ENCODE data around the gene CHST13.
A peak's percentile ranks its signal among the peaks of the same experiment; 100 is the strongest.

CHST13 gene

DNA sequence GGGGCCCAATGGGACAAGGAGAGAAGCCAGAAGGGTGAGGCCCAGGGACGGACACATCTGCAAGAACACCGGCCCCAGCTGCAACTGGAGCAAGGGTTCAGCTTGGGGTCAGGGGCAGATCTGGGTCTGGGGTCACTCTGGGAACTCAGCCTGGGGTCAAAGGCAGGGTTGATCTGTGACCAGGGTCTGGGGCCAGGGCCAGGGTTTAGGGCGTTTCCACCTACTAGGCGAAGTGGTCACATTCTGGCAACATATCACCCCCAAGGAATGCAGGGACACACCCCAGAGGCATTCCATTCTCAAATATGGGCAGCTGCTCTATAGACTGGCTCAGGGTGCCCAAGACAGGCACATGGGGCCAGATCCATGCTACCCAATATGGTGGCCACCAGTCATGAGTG is 15.4 kb upstream of the CHST13 start:
- peak; percentile 90 for DNase-seq (ENCODE audit: low spot score)
- FAIRE-seq, result peak; percentile 50

GRCh38 chr3:126509597-126510307 is 14.2 kb upstream of the CHST13 start:
- FAIRE-seq, result peak; percentile 84
- DNase-seq (ENCODE audit: low spot score), result no peak

- DNase-seq (ENCODE audit: low spot score), result no peak
- peak; percentile 79 for FAIRE-seq
Measured at GRCh38 chr3:126510308-126510910, 13.5 kb upstream of the CHST13 start.

GRCh38 chr3:126511291-126511690 is 12.7 kb upstream of the CHST13 start:
- no peak for DNase-seq (ENCODE audit: low spot score)
- peak; percentile 20 for FAIRE-seq

- FAIRE-seq (peak; percentile 61), DNase-seq (ENCODE audit: low spot score) (no peak)
Measured at GRCh38 chr3:126512026-126512425, 11.9 kb upstream of the CHST13 start.

GRCh38 chr3:126512916-126513650 is 10.9 kb upstream of the CHST13 start:
- FAIRE-seq, result peak; percentile 86
- no peak for DNase-seq (ENCODE audit: low spot score)

DNA sequence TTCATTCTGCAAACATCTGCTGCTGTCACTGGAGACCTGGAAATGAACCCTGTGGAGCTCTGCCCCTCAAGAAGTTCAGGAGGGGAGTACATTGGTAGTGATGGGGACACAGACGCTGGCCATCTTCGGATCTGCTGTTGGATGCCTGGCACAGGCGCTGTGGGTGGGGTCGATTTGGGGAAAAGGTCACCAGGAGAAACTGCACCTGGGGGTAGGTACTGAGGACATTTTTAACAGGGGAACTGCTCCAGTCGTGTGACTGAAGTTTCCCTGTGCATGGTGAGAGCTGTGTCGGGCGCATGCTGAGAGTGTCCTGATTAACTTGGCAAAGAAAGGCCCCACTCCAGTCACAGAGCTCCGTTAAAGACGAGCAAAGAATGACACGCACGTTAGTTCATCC is 9.8 kb upstream of the CHST13 start:
- FAIRE-seq (no peak), DNase-seq (ENCODE audit: low spot score) (no peak)

- FAIRE-seq (peak; percentile 95), DNase-seq (ENCODE audit: low spot score) (no peak)
Measured at GRCh38 chr3:126515066-126515706, 8.8 kb upstream of the CHST13 start.

DNA sequence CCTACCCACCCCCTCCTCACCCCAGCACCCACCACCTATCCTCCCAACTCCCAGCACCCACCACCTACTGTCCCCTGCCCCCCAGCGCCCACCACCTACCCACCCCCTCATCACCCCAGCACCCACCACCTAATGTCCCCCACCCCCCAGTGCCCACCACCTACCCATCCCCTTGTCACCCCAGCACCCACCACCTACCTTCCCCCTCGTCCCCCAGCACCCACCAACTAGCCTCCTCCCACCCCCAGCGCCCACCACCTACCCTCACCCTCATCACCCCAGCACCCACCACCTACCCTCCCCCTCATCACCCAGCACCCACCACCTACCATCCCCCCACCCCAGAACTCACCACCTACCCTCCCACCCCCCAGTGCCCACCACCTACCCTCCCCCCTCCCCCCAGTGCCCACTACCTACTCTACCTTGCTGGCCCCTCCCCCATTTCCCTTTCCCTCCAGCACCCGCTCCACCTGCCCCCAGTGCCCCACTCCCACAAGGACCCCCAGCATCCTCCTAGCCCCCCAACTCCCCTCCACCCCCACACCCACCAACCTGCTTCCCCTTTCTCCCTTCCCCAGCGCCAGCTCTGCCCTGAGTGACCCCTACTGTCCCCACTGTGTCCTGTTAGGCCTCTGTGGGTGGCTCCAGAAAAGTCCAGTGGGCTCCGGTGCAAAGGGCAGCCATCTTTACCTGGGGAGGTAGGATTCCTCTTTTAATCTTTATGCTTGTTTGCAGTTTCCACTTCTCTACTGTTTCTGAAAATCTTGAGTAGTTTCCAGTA is 7.6 kb upstream of the CHST13 start:
- peak; percentile 58 for FAIRE-seq

DNA sequence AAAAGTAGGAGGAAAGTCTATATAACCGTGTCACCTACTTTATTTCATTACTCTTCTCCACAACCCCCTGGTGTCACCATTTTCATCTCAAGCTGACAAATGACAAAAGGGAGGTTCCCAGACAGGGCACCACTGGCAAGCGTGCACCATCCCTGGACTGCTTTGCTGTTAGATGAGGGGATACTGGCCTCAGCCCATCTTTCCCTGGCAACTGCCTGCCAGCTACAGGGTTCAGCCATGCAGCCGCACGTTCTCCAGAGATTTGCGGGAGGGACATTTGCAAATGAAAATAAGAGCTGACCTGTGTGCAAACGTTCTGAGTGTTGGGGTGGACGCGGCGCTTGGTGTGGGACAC is 7.0 kb upstream of the CHST13 start:
- DNase-seq (ENCODE audit: low spot score) (no peak), FAIRE-seq (no peak)

More for the DNA sequence above, 7.6 kb upstream of the CHST13 start:
- DNase-seq (ENCODE audit: low spot score), result no peak

DNA sequence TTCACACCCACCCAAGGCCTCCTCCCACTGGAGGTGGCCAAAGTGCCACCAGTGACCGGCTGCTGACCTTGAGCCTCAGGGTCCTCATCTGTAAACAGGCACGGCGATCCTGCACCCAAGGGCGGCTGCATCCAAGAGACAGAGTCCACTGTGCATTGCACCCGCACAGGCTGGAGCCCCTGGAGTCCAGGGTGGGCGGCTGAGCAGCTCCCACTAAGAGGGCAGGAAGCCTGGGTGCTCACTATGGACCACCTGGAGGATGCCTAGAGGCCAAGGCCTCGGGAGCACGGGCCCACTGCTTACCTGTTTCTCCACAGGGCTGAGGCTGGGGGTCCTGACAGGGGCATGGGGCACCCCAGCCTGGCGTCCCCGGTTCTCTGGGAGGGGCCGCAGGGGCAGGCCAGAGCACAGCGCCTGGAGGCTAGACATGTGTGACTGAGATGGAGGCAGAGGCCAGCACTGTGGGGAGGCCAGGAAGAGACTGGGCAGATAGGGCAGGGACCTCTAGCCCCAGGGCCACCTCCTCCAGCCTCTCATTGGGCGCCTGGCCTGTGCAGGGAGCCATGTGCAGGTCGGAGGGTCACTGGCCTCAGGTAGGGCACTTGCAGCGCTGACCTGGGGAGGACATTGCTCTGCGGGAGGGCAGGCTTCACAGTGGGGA is 6.5 kb upstream of the CHST13 start, which contains the start of gene UROC1:
UROC1 (minus strand) TSS at position 483 of the 661 bp plus-strand sequence; CDS start at position 429, 54 bp downstream.
- DNase-seq (ENCODE audit: low spot score) (no peak), FAIRE-seq (no peak)

DNA sequence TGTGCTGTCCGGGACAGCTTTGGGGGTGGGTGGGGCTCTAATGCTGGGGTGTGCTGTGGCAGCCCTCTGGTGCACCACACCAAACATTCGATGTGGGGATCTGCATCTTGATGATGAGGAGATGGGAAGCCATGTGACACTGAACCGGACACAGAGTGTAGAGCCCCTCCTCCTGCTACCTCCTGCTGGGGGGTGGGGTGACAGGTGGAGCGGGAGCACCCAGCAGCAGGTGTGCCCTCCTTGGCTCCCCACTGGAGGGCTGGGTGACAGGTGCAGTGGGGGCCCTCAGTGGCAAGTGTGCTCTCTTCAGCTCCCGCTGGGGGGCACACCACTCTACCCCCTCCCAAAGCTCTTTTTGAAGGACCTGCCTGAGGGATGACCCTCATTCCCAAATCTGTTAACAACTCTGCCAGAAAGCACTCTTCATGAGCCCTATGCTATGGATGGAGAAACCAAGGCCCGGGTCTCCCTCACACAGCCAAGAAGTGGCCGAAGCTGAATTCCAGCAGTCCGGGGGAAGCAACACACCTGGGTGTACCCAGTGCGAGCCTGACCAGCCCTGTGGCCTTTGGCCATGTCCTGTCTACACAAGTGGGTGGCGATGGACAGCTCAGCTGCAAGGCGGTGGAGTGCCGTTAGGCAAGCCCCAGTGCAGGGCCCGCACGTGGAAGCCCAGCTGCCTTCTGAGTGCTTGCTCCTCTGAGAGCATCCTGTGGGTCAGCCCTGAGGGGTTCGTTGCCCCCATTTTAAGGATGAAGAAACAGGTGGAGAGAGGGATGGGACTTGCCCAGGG is 5.8 kb upstream of the CHST13 start:
- no peak for FAIRE-seq

DNA sequence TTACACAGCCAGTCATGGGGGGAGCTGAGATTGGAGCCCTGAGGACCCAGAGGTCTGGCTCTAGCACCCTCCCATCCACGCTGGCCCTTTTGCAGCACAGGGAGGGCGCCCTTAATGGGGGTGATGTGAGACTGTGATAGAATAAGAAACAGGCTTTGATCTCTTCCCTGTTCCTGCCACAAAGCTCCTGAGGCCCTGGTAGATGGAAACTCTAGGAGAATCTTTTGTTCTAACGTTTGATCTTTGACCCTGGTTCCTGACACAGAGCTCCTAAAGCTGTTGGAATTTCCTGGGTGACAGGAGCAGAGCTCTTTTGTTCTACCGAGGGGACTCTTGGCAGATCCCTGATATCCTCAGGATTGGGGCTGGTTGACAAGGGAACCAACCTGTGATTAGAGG is 5.2 kb upstream of the CHST13 start:
- DNase-seq (ENCODE audit: low spot score), result no peak
- no peak for FAIRE-seq

More for the DNA sequence above, 5.8 kb upstream of the CHST13 start:
- DNase-seq (ENCODE audit: low spot score), result no peak

DNA sequence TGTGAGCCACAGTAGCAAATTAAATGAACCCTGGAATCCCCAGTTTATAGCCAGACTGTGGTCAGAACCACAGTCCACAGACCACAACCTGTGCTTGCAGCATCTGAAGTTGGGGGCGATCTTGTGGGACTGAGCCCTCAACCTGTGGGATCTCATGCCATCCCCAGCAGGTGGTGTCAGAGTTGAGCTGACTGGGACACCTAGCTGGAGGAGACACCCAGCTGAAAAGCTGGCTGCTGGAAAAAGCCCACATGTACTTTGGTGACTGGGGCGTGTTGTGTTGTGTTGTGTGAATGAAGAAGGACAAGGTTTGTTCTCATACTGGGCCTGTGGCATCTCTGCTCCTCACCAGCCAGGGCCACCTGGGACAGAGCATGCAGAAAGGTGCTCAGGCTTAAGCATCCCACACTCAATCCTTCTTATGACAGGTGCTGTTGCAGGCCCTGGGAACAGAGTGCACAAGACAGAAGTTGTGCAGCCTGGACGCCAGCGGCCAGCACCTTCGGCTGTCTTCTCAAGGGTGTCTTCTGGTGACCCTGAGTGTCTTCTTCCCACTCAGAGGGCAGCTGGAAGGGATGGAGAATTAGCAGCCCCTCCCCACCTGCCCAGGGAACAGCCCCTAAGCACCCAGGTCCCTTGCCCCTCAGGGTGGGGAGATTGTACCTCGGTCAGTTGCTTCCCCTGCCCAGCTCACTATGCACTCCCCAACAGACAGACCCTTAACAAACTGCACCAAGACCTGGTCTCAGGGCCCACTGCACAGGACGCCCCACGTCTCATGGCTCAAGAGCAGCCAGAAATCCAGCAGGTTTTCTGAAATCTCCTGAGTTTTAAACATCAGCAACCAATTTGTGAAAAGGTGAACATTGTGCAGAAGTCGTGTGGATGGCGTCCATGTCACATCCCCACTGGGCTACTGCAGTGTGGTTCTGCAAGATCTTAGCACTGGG is 4.2 kb upstream of the CHST13 start:
- FAIRE-seq, result no peak
- DNase-seq (ENCODE audit: low spot score), result no peak

GRCh38 chr3:126521122-126521891 is 2.6 kb upstream of the CHST13 start:
- DNase-seq (ENCODE audit: low spot score) (no peak), FAIRE-seq (peak; percentile 66)

GRCh38 chr3:126522363-126522788 is 1.6 kb upstream of the CHST13 start:
- peak; percentile 92 for FAIRE-seq
- peak; percentile 88 for DNase-seq (ENCODE audit: low spot score)

- DNase-seq (ENCODE audit: low spot score) (no peak), FAIRE-seq (no peak)
Measured at GRCh38 chr3:126524429-126524988, 554 bp downstream of the CHST13 start.

Measured in urothelium cell line (cell line).